ENCODE results near the gene PTGER2.

DNA sequence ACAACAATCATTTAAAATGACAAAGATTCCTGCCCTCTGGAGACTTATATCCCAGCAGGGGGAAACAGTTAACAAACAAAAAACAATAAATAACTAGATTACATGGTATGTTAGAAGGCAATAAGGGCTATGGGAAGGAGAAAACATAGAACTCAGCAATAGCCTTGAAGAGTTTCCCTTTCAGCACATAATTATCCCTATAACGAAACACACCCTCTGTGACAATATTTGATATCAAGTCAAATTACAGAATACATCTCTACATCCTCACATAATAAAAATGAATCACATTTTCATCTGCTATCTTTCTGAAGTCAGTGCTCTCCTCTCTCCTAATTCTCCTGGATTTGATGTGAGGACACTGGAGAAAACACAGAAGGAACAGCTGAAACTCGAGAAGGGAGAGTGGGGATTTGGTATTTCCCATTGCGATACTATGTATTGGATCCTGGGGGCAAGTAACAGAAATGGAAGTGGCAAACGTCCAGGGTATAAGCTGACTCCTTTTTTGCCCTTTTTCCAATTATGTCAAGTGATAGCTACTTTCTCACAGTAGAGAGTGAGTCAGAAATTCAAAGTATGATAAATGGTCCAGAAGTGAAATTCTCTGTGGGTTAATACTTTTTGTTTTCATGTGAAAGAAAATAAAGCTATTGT lies 9.7 kb upstream of the PTGER2 start:
- TF ChIP-seq, protein P1, sequence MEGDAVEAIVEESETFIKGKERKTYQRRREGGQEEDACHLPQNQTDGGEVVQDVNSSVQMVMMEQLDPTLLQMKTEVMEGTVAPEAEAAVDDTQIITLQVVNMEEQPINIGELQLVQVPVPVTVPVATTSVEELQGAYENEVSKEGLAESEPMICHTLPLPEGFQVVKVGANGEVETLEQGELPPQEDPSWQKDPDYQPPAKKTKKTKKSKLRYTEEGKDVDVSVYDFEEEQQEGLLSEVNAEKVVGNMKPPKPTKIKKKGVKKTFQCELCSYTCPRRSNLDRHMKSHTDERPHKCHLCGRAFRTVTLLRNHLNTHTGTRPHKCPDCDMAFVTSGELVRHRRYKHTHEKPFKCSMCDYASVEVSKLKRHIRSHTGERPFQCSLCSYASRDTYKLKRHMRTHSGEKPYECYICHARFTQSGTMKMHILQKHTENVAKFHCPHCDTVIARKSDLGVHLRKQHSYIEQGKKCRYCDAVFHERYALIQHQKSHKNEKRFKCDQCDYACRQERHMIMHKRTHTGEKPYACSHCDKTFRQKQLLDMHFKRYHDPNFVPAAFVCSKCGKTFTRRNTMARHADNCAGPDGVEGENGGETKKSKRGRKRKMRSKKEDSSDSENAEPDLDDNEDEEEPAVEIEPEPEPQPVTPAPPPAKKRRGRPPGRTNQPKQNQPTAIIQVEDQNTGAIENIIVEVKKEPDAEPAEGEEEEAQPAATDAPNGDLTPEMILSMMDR (IDR thresholded peaks at IDR 0.05): no peak
- no peak for TF ChIP-seq POLR2AphosphoS5 (IDR thresholded peaks at IDR 0.05; ENCODE audit: low read depth, low read length)
- TF ChIP-seq SIN3A (IDR thresholded peaks at IDR 0.05; ENCODE audit: borderline replicate concordance, insufficient read depth, low read depth, low read length): no peak
- TF ChIP-seq REST (IDR thresholded peaks at IDR 0.05; ENCODE audit: insufficient read depth in 1 of 2, low read depth in 2 of 2, low read length in 1 of 2): no peak
- no peak for TF ChIP-seq TCF7L2 (IDR thresholded peaks at IDR 0.05; ENCODE audit: low read depth, low read length)
